HG02588 (cell line): ENCODE measurements around the gene SRSF10.
"Not testable (repeated sequence)": the region's sequence is repeated elsewhere in the genome, so short reads cannot be mapped to it uniquely, and the experiment has no call there.

Experiments used
- ATAC-seq: cut with Tn5 transposase; IDR thresholded peaks from one replicate; pipeline ENCODE4 v1.9.1; 2021; ENCODE audit warnings: mild to moderate bottlenecking, moderate library complexity; ENCODE audit not compliant: unreplicated experiment

SRSF10 gene

GRCh38 chr1:23959461-23960290 is 20.5 kb downstream of the SRSF10 start, which contains the start of gene PNRC2:
Gene PNRC2 (plus strand): TSS chr1:23959828. CDS start chr1:23961458, 1,630 bp downstream.
- ATAC-seq: peak; percentile 73

DNA sequence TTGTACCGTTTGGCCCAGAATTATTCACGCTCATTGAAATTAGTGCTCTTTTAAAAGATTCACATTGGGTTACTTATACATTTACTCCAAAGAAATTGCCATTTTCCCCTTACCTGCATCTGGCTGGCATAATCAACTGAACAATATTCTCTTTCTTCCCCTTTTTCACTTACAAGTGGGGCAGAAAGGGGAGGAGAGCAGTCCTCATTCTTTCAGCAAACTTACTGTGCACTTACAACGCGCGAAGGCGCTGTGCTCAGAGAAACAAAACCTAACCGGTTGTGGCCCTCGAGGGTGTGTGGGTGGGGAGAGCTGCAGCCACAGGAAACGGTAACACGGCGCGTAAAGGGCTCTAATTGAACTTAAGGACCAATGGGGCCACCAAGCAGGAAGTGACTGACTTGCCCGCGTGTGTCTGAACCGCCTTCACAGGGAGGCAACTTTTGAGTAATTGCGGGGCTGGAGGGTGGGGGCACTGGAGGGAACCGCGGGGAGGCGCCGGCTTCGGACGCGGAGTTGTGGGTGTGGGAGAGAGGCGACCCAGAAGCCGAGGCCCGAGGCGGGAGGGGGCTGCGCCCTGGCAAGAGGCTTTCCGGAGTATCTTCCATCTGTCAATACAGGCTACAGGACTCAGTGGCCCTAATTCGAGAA is 21.2 kb downstream of the SRSF10 start:
- peak; percentile 60 for ATAC-seq

DNA sequence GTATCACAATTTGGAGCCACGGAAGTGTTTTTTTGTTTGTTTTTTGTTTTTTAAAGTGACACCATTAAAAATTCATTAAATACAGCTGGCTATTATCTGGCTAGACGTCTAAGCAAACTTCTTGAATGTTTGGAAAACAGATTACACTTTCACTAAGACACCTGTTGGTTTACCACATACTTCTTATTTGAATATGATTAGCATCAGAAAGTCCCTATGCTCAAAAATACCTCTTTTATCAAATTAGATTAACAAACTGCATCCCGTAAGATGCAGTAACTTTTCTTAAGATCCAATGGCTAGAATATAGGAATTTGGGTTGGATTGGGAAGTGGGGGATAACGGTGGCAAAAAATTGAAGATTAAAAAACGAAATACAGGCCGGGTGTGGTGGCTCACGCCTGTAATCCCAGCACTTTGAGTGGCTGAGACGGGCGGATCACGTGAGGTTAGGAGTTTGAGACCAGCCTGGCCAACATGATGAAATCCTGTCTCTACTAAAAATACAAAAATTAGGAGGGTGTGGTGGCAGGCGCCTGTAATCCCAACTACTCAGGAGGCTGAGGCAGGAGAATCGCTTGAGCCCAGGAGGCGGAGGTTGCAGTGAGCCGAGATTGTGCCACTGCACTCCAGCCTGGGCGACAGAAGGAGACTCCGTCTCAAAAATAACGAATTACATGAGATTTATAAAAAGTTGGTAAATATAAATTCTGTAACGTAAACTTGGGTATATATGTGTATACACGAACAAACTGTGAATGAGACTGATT is 21.9 kb downstream of the SRSF10 start:
- not testable (repeated sequence) for ATAC-seq

DNA sequence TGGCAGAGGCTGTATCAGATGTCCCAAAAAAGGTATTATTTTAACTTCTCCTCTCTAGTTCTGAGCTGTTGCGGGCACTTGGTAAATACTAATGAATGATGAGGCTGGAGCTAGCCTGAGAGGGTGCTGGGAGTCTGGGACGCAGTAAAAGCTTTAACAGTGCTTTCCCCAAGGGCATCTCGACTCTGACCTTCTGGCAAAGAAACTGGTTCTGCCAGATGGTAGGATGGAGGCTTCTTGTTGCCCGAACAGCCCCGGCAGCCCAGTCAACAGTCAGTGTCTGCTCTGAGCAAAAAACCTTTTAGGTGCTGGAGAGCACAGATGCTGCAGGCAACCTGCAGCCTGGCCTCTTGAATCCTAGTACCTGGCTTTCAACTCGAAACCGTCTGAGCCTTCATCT is 23.0 kb downstream of the SRSF10 start:
- ATAC-seq: no peak

DNA sequence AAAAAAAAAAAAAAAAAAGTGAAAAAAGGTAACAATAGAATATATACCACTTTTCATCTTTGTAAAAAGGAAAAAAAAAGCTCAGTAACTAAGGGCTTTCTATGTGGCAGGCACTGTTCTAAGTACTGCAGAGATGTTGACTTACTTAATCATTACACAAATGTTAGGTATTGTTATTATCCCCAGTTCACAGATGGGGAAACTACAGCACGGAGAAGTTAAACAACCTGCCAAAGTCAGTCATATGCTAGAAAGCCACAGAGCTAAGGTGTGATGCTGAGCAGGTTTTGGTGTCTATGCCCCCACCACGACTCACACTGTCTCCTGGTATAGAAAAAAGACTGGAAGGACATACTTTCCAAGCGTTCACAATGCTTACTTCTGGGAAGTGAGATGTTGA is 27.1 kb downstream of the SRSF10 start:
- no peak for ATAC-seq

GRCh38 chr1:23947366-23947765 is 32.8 kb downstream of the SRSF10 start:
- ATAC-seq: no peak

DNA sequence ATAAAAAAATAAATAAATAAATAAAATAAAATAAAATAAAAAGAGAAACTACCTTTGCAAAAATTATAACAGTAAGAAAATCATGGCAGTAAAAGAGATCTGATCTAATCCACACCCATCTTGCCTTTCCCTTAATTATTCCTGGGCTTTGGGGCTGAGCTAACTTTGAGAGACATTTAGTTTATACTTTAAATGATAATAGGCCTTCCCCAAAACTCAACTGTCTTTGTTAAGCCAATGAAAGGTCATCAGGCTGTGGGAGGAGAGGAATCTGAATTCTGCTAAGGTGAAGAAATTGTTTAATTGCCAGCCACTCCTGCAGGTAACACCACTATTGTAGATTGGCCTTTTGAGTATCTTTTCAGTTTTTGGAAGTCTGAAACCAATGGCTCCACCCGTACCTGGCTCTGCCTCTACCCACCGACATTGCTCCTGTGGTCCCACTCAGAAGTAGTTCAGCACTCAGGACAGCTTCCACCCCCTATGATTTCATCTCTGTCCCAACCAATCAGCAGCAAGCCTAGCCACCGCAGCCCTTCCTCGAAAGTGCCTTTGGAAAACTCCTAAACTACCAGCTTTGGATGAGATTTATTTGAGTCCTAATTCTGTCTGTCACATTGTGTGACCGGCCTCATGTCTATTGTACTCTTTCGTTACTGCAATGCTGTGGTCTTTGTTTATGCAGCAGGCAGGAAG is 43.5 kb downstream of the SRSF10 start:
- ATAC-seq: no peak

DNA sequence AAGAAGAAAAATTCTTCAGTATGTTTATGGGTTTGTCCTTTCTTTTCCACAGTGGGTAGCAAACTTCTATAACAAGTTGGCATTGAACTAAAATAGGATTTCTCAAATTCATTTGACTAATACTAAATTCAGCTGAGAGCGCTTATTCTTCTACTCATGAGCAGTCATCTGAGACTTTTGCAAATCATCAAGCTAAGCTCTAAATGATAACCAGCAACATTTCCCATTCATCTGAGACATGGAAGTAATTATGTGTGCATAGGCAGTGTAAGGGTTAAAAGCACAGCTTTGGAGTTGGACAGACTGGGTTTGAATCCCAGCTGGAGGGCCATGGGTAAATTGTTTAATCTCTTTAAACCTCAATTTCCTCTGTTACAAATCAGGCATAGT is 48.6 kb downstream of the SRSF10 start:
- no peak for ATAC-seq

DNA sequence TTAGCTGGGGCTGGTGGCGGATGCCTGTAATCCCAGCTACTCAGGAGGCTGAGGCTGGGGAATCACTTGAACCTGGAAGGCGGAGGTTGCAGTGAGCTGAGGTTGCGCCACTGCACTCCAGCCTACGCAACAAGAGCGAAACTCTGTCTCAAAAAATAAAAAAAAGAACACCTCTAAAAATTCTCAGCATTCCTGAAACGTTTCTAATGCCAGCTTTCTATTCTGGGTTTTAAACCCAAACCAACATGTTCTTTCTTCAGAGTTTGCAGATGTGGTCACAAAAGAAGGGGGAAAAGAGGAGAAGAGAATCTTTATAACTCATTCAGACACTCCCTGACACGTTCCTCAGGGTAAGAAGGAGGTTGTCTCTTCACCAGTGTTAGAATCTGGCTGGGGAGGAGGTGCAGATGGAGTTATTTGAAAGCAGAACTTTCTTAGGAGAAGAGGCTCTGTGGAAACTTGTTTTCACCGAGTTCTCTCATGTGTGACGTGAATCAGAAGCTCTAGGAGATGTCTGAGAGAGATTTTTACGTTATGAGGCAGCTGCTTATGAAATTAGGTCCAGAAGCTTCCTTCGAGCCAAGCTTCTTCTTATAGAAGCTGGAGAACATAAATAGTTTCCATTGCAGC is 49.2 kb downstream of the SRSF10 start:
- ATAC-seq: no peak

GRCh38 chr1:23930270-23930669 is 49.9 kb downstream of the SRSF10 start:
- ATAC-seq: no peak

- no peak for ATAC-seq
Observed at GRCh38 chr1:23928789-23929188, 51.3 kb downstream of the SRSF10 start.

- ATAC-seq: no peak
Observed at GRCh38 chr1:23927097-23927496, 53.0 kb downstream of the SRSF10 start.

- ATAC-seq: no peak
Observed at GRCh38 chr1:23925279-23925678, 54.8 kb downstream of the SRSF10 start.

DNA sequence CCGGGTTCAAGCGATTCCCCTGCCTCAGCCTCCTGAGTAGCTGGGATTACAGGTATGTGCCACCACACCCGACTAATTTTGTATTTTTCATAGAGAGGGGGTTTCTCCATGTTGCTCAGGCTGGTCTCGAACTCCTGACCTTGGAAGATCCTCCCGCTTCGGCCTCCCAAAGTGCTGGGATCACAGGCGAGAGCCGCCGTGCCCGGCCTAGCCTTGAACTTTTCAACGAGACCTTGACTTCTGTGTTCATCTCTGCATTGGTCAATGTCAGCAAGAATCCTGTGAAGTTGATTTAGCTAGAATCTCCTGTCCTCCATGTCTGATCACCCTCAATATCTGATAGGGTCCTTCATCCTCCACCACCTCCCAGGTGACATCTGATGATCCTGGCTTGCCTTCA is 55.5 kb downstream of the SRSF10 start:
- ATAC-seq: no peak

DNA sequence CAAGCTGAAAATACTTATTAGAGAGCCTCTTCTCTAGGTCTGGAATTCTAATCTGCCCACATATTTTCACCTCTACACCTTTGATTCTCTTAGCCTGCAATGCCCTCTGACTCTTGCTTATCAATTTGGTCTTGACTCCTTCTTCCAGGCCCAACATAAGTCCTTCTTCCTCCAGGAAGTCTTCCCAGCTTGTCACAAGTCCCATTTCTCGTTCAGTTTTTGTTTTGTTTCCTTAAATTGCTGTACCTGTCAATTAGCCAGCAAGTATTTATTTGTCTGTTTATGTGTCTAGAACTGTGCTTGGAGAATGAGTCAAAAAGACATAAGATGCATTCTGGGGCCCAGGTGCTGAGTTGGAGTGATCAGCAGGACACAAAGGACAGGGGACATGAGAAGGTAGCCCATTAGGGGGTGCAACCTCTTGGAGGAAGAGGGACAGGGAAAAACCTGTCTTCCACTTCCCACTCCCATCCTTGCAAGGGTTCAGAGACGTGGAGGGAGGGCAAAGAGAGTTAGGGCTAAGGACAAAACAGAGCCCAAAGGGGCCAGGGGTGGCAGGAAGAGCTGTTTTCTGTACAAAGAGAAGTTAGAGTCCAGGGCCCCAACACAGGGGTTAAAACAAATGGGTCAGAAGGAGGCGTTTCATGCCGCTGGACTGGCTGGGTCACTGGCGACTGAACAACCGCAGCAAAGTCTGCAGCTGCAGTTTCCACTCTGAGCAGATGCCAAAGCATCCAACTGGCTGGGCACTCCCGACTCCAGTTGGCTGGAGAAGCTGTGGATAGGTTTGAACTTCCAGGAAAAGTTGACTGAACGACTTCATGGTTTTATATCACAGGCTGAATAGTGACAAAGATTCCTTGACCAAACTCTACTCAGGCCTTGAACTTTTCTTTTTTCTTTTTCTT is 56.3 kb downstream of the SRSF10 start:
- ATAC-seq: no peak

DNA sequence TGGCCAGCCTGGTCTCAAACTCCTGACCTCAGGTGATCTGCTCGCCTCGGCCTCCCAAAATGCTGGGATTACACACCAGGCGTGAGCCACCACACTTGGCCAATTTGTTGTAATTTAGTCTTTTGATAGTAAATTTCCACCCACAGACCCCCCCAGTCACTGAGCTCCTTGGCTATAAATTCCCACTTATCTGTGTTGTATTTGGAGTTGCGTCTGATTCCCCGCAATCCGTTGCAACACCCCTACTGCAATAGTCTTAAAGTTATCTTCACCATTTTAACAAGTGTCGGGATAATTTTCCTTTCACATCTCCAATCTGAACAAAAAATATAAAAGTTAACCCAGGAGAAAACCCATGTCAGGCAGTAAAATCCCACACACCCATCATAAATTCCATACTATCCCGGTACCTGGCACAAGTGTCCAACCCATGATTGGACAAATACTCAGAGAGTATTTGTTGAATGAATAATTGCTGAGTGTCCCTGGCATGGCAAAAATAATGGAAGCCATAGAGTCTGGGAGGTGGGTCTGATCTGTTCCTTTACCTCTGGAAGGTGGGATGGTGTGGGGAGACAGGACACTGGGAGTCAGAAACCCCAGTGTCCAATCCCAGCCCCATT is 57.7 kb downstream of the SRSF10 start:
- ATAC-seq: no peak

DNA sequence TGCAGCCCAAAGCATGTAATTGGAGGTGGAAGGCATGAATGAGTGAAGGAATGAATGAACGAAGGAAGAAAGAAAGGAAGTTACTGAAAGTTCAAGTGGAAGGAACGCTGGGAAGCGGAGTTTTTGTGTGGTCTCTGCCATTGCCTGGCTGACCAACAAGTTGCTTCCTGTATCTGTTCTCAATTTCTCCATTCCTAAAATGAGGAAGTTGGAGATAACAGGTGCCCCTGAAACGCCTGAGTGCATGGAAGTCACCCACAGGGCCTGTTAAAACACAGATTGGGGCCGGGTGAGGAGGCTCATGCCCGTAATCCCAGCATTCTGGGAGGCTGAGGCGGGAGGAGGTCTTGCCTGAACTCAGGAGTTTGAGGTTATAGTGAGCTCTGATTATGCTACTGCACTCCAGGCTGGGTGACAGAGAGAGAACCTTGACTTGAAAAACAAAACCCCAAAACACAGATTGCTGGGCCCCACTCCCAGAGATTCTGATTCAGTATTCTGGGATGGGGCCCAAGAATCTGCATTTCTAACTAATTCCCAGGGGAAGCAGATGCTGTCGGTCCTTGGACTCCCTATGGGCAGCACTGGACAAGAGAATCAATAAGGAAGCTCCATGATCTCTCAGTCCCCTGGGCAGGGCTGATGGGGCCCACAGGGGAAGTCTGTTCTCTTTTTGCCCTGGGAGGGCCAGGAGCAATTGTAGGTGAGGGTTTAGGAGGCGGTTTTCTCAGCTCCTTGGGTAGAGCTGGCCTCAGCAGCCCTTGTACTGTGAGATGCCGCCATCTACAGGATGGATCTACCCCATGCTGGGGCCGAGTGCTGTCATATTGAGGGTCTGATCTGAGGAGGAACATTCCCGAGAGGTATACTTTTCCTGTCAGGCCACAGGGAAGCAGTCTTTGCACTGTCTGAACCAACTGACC is 63.7 kb downstream of the SRSF10 start:
- ATAC-seq: no peak

DNA sequence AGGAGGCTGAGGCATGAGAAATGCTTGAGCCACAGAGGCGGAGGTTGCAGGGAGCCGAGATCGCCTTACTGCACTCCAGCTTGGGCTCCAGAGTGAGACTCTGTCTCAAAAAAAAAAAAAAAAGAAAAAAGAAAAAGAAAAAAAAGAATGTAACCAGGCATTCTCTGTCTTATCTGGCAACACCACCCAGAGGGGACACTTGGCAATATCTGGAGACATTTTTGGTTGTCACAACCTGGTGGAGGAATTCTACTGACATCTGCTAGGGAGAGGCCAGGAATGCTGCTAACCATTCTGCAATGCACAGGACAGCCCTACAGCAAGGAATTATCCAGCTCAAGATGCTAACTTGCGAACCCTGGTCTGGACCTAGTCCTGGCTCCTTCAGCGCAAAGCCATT is 64.7 kb downstream of the SRSF10 start:
- no peak for ATAC-seq
